DOHH2 (cell line): ENCODE results near the gene GCLM.
A peak's percentile ranks its signal among the peaks of the same experiment; 100 is the strongest.

Experiments used
- H3F3A ChIP-seq: fragments of 200-600 bp; sonication (generic), shearing (Covaris generic); 2 replicates; pipeline ENCODE4 v1.6.0; 2016; ENCODE audit warnings: antibody characterized with exemption, mild to moderate bottlenecking; ENCODE audit not compliant: control insufficient read depth, insufficient read depth
- H3K27ac ChIP-seq: fragments of 200-600 bp; sonication (generic); 2 replicates; pipeline ENCODE4 v1.5.1; 2014; ENCODE audit warnings: low read depth, mild to moderate bottlenecking, low read length, moderate library complexity
- H3K27me3 ChIP-seq: fragments of 200-600 bp; sonication (generic); 2 replicates; pipeline ENCODE4 v1.6.1; 2014; ENCODE audit warnings: mild to moderate bottlenecking, low read length, mixed read lengths; ENCODE audit not compliant: control insufficient read depth
- H3K36me3 ChIP-seq: fragments of 200-600 bp; sonication (generic); 2 replicates; pipeline ENCODE4 v1.6.1; 2014; ENCODE audit warnings: mild to moderate bottlenecking, low read length, moderate library complexity, mixed read lengths; ENCODE audit not compliant: control insufficient read depth
- H3K4me1 ChIP-seq: fragments of 200-600 bp; sonication (generic); 2 replicates; pipeline ENCODE4 v1.6.1; 2014; ENCODE audit warnings: mild to moderate bottlenecking, low read length, mixed read lengths; ENCODE audit not compliant: control insufficient read depth
- H3K4me2 ChIP-seq: fragments of 200-600 bp; sonication (generic); 2 replicates; pipeline ENCODE4 v1.6.0; 2014; ENCODE audit warnings: mild to moderate bottlenecking, low read length, moderate library complexity
- H3K4me3 ChIP-seq: fragments of 200-600 bp; sonication (generic); 2 replicates; pipeline ENCODE4 v1.5.1; 2014; ENCODE audit warnings: mild to moderate bottlenecking, low read length, mixed read lengths
- H3K79me2 ChIP-seq: fragments of 200-600 bp; sonication (generic); 2 replicates; pipeline ENCODE4 v1.6.1; 2014; ENCODE audit warnings: mild to moderate bottlenecking, low read length, mixed read lengths; ENCODE audit not compliant: control insufficient read depth
- H3K9me2 ChIP-seq: fragments of 200-600 bp; sonication (generic); replicated peaks from 2 replicates; pipeline ENCODE4 v1.6.1; 2014; ENCODE audit warnings: mild to moderate bottlenecking, low read length, mixed read lengths; ENCODE audit not compliant: control insufficient read depth
- H3K9me3 ChIP-seq: fragments of 200-600 bp; sonication (generic); 2 replicates; pipeline ENCODE4 v1.6.1; 2014; ENCODE audit warnings: antibody characterized with exemption, low read length, mixed read lengths; ENCODE audit not compliant: control insufficient read depth, insufficient read depth
- H4K20me1 ChIP-seq: fragments of 200-600 bp; sonication (generic); 2 replicates; pipeline ENCODE4 v1.6.0; 2014; ENCODE audit warnings: low read depth, mild to moderate bottlenecking, antibody characterized with exemption, low read length, moderate library complexity; ENCODE audit not compliant: control insufficient read depth, insufficient read depth
- CTCF ChIP-seq: fragments of 200-600 bp; sonication (generic); IDR thresholded peaks from one replicate; pipeline ENCODE4 v1.5.1; 2014; ENCODE audit warnings: antibody characterized with exemption, mild to moderate bottlenecking, low read depth, low read length; ENCODE audit not compliant: poor library complexity, severe bottlenecking
- EZH2phosphoT487 ChIP-seq: fragments of 200-600 bp; sonication (generic); IDR thresholded peaks from 2 replicates; pipeline ENCODE4 v1.6.1; 2017; ENCODE audit warnings: borderline replicate concordance, mild to moderate bottlenecking, antibody characterized with exemption, low read length, moderate library complexity, mixed read lengths

Gene GCLM

GRCh38 chr1:93909146-93910050 is at the start of gene GCLM:
TSS of gene GCLM (minus strand) at chr1:93909430. CDS start at chr1:93909163, 267 bp downstream.
- TF ChIP-seq EZH2phosphoT487, result no peak
- TF ChIP-seq CTCF, result peak; percentile 83
- no peaks in the 10 kb centered on the region for H3K9me2 ChIP-seq

GRCh38 chr1:93958726-93959100 is 49.5 kb upstream of the GCLM start:
- H4K20me1 ChIP-seq, result no peaks in the 10 kb centered on the region
- no peaks in the 10 kb centered on the region for H3K9me2 ChIP-seq
- no peak overlapping the region for H3K27ac ChIP-seq
- H3K4me1 ChIP-seq, result no peaks in the 10 kb centered on the region
- H3F3A ChIP-seq, result no peaks in the 10 kb centered on the region
- H3K9me3 ChIP-seq, result peaks cover 12% of the 10 kb centered on the region; the same call in 1 of the 2 replicates
- no peak overlapping the region for H3K4me2 ChIP-seq
- no peak for TF ChIP-seq CTCF
- no peak for TF ChIP-seq EZH2phosphoT487
- H3K4me3 ChIP-seq, result no peak overlapping the region
- H3K27me3 ChIP-seq, result peaks cover 3% of the 10 kb centered on the region; the same call in 1 of the 2 replicates
- H3K79me2 ChIP-seq, result no peaks in the 10 kb centered on the region
- no peaks in the 10 kb centered on the region for H3K36me3 ChIP-seq

More at GRCh38 chr1:93909146-93910050, at the start of gene GCLM:
- Histone ChIP-seq H4K20me1 (no peaks in the 10 kb centered on the region), H3K4me2 (peak within 1 kb of the TSS; percentile 92), H3K9me3 (no peaks in the 10 kb centered on the region), H3K4me1 (peaks cover 41% of the 10 kb centered on the region), H3K79me2 (peaks cover 44% of the 10 kb centered on the region), H3K27me3 (no peaks in the 10 kb centered on the region), H3K27ac (peak within 1 kb of the TSS; percentile 24), H3K36me3 (no peaks in the 10 kb centered on the region), H3K4me3 (peak within 1 kb of the TSS; percentile 87), H3F3A (peaks cover 7% of the 10 kb centered on the region)

DNA sequence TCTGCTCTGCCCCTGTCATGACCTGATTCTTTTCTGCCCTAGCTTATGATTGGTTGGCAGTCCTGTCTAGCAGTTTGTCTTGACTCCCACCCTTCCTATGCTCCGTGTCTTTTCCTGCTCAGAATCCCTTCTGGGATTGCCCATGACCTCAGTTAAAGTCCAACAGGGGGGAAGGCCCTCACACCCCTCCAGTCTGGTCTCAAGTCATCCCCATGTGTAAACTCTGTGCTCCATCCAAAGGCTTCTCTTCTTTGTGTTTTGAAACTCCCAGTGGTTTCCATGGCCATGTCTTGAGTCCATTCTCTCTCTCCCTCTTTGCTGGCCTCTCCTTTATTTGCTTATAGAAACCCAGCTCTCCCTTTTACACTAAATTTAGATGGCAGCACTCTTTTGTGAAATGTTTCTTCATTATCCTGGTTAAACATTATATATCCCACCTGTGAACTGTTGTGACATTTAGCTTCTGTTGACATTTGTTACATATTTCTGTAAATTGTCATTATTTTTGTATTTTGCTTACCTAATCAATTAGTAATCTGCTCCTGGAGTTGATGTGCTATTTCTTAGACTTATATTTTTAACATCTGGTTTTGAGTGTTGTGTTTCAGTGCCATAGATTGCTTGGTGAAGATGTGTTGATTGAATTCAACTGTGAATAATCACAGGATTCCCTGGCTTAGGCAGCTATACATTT is 48.9 kb upstream of the GCLM start:
- Histone ChIP-seq H4K20me1 (no peaks in the 10 kb centered on the region), H3K4me2 (no peak overlapping the region), H3K36me3 (no peaks in the 10 kb centered on the region), H3F3A (no peaks in the 10 kb centered on the region), H3K9me2 (no peaks in the 10 kb centered on the region), H3K4me1 (no peaks in the 10 kb centered on the region), H3K79me2 (no peaks in the 10 kb centered on the region), H3K27me3 (peaks cover 3% of the 10 kb centered on the region; the same call in 1 of the 2 replicates), H3K4me3 (no peak overlapping the region), H3K9me3 (peaks cover 12% of the 10 kb centered on the region; the same call in 1 of the 2 replicates), H3K27ac (no peak overlapping the region)
- TF ChIP-seq EZH2phosphoT487 (no peak), CTCF (no peak)
